Measurements from ENCODE around the gene STARD5.

STARD5 gene

DNA sequence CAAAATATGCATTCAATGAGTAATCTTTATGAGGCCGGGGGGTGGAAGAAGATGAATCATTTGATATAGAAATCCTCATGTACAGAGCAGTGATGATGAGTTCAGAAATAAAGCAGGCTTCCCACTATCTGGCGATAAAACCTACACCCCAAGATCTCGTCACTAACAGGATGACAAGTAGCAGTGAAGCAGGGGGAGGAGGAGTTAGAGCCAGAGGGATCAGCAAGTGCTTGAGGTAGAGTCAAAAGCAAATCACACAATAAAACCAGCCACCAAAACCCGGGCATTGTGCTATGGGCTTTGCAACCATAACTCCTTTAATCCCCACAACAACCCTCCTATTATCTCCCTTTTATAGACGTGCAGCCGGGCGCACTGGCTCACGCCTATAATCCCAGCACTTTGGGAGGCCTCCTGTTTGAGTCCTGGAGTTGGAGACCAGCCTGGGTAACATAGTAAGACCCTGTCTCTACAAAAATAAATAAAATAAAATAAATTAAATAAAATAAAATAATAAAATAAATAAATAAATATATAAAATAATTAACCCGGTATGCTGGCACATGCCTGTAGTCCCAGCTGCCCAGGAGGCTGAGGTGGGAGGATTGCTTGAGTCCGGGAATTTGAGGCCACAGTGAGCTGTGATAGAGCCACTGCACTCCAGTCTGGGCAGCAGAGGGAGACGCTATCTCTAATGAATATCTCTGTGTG, 53.0 kb downstream of the STARD5 start:
- DNase-seq: peak; percentile 43

DNA sequence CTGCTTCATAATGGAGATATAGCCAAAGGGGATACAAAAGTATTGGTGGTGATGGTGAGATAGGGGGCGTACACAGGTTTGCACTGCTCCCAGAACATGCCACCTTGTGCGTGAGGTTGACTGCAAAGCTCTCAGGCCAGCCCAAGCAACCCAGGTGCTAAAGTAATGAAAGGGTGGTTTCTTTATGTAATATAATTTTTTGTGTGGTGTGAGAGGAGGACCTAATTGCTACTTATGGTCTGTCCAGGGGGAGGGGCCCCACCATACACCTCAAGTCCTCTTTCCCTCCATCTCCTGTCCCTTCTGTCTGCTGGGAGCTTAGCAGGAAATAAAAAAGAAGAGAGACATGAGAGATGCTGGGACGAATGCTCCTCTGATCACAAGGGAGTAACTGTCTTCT, 53.8 kb downstream of the STARD5 start:
- no peak for DNase-seq

DNA sequence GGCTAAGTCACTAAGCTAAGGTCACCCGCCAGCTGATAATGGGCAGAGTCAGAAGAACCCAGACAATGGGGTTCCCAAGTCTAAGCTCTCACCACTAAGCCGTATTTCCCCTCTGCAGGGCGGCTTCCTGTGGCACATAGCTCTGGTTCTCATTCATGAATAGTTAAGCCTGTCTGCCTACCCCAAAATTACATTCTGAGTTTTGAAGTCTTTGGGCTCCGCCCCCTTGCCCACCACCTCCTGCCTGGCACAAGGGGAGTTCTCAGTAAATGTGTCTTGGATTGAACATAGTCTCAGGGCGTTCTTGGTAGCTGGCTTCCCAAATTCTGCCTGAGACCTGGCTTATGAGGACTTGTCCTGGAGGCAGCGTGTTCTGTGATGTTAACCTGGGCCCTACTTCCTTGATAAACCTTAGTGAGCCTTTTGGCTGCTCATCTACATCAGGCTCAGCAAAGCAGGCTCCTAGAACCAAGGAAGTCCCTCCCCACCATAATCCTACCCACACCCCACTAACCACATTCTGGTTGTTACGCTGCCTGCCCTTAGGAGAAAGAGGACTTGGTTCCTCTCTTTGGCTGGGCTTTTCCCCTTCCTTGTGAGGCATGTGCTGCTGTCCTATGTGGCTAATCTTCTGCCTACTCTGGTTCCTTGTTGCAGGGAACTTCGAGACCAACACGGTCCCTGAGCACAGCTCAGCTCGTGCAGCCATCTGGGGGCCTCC, 54.9 kb downstream of the STARD5 start:
- no peak for DNase-seq

DNA sequence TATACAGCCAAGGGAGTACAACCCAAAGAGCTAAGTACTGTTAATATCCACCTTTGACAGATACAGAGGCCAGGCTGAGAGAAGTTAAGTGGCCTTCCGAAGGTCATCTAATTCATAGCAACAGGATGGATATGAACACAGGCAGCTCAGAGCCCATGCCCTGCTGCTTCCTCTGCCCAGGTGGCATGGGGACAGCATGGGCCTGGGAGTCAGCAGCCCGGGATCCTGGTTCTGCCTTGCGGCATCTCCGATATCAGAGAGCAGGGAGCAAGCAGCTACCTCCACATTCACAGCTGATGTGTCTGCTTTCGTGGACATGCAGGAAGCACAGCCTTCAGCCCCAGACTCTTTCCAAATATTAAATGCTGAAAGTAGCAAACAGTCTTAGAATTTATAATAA, 55.6 kb downstream of the STARD5 start:
- no peak for DNase-seq

DNA sequence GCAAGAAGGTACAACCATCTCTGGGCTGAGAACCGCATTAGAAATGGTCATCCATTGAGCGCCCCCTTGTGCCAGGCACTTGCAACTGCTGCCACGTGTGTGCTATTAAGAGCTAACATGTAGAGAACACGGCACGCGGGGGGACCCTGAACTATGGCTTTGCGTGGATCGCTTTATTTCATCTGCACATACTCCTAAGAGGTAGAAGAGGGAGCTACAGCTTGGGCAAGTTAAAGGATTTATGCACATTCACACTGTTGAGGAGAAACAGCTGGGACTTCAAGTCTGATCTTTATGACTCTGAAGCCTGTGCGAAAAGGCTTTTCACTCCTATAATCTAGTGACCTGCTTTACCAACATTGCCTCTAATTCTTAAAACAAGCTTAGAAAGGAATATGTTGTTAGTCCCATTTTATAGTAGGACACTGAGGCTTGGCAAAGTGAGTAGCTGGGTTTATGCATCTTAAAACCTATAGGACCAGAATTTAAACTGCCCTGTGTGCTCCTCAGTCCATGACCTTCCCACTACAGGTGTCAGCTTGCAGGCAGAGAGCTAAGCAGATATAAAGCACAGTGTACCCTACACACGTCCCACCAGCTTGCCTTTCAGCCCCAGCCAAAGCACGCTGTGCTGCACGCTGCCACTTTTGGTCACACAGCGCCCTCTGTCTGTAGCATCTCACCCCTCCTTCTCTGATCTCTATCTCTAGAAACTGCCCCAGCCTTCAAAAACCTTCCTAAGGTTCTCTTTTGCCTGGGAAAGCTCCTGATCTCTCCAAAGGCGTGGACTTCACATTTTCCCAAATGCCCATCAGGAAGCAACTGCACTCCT, 57.8 kb downstream of the STARD5 start:
- DNase-seq: peak; percentile 75

DNA sequence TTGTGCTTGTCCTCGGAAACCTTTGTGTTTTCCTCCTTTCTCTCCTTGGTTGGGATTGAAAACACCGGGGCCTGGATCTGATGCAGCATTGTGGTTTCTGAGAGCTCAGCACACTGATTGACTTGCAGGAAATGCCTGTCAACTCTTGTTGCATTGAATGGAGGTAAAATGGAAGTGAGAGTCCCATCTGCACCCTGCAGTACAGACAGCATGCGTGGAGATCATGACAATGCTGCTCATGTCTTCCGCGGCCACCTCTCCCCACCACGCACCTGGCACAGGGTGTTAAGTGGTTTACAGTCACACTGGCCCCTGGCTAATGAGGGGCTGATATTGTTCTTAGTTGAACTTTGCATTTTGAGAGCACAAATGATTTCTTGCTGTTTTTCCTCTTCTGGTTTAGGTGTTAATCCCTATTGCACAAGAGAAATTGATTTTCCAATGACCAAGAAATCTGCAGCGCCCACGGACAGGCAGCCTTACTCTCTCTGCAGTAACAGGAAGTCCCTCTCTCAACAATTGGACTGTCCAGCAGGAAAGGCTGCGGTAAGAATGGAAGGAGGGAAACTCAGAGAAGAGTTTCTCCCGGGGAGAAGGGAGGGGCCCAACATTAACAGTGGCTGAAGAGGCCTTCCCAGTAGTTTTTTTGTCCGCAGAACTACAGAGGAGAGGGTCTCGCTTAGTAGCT, 58.5 kb downstream of the STARD5 start:
- no peak for DNase-seq

DNA sequence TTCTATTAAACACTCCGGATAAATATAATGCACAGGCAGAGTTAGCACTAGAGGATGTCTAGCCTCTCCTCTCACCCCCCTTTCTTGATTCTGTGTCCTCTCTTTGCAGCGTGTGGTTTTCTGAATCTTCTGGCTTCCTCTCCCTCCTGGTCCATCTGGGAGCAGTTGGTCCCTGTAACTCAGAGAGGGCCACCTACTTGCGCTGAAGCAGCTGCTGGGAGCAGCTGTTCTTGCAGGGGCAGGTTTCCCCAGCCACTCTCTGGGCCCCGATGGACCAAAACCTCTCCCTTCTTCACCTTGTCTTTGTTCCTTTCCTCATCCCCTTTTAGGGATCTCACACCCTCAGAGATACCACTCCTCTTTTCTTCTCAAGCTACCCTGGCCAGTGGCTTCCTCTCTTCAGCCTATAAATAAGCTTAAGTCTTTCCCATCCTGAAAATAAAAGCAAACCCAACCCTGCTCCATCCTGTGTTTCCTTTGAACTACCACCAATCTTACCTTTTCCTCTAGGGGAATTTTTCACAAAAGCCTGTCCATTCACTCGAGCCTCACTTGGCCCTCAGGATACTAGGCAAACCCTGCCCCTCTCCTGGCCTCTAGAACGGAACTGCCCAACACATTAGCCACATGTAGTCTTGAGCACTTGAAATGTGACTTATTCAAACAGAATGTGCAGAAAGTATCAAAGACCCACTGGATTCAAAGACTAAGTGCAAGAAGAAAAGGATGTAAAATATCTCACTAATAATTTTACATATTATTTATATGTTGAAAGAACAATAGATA, 59.7 kb downstream of the STARD5 start:
- DNase-seq: no peak

DNA sequence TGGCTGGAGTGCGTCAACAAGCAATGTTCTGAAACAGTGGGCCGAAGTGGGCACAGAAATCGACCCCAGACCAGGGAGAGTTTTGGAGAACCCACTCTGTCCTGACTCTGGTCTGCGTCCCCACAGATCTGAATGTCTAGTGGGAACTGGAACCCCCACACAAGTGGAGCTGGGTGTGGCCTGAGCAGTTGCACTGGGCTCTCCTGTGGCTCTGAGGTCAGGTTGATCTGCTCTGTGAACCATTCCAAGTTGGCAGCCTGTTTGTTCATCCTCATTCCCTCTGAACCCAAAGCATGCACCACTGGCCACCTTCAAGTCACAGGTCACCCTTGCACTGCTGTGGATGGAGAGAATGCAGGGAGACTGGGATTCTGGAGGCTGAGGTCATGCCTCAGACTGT, 60.5 kb downstream of the STARD5 start:
- DNase-seq: no peak

DNA sequence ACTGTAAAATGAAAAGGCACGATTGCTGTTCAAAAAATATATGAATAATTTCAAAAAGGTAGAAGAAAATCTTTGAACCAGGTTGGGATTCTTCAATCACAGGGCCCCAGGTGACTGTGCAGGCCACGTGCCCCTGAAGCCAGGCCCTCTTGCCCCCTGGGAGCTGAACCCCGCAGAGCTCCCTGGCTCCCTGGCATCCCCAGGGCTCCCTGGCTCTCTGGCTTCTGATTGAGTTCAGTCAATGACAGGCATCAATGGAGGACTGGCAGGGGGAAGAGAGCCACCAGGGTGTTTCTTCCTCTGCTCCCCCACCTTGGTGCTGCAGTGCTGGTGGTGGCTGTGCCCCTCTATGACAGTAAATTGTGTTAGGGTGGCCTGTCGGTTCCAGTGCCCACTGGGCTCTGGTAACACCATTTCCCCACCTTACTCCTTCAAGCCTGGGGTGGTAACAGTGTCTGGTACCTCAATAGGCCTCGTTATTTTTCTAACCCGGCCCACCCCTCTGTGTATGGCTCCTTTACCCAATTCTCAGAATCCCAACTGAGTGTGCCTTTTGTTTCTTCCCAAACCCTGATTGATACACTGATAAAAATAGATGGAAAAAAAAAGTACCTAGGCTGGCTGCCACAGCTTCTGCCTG, 62.6 kb downstream of the STARD5 start:
- no peak for DNase-seq

DNA sequence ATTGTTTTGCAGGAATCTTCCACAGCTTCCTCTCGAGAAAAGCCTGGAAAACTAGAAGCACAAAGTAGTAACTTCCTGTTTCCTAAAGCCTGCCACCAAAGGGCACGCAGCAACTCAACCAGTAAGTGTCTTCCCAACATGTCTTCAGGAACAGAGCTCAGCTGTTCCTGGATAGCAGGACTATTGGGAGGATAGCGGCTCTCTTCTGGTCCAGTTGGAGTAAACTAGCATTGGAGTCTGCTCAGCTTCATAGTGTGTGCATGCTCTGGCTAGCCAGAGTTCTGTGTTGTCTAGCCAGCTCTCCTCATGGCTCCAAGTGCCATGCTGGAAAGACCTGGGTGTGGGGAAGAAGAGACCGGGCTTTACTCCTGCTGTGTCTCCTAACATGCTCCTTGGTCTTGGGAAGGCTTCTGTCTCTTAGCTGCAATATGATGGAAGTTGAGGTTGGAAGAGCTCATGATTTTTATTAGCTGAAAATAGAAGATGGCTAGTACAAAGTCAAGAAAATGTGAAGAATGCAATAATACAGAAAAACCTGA, 64.1 kb downstream of the STARD5 start:
- no peak for DNase-seq
